GM21381 (cell line): ENCODE measurements around the gene SCMH1.

Experiments
- ATAC-seq: cut with Tn5 transposase; IDR thresholded peaks from one replicate; pipeline ENCODE4 v1.9.1; 2021; ENCODE audit warnings: mild to moderate bottlenecking, moderate library complexity; ENCODE audit not compliant: unreplicated experiment

SCMH1 gene

GRCh38 chr1:40980453-40981121, 261.5 kb downstream of the SCMH1 start:
- ATAC-seq: no peak

- ATAC-seq: peak; percentile 17
These were observed 262.0 kb downstream of the SCMH1 start for GRCh38 chr1:40980068-40980452.

- ATAC-seq: peak; percentile 86
These were observed 262.7 kb downstream of the SCMH1 start, which contains the start of gene CTPS1 for GRCh38 chr1:40979241-40980067. Gene CTPS1, plus strand, starts transcription at chr1:40979696. Its CDS starts 3,595 bp downstream, at chr1:40983291.

- no peak for ATAC-seq
These were observed 263.2 kb downstream of the SCMH1 start for GRCh38 chr1:40978886-40979240.

- no peak for ATAC-seq
These were observed 264.4 kb downstream of the SCMH1 start for GRCh38 chr1:40977716-40978115.
